Esophagus (tissue), 2 donors: Measurements from ENCODE around the gene JMJD4. TPM values are rescaled to one million over a fixed set of nuclear protein-coding genes. Genes with fewer than 3 reads are reported as not detected.

Experiments
- H3K27ac ChIP-seq, 2 donors: one replicate each; pipeline ENCODE4 v1.5.1; 2013; ENCODE audit warnings: low read depth in 2 of 2, mild to moderate bottlenecking in 2 of 2, inconsistent platforms in 1 of 2, low read length in 1 of 2, moderate library complexity in 1 of 2
- H3K27me3 ChIP-seq, 2 donors: one replicate each; pipeline ENCODE4 v1.6.1; 2013; ENCODE audit warnings: low read length in 2 of 2, control low read depth in 1 of 2, mild to moderate bottlenecking in 1 of 2; ENCODE audit not compliant: insufficient read depth in 2 of 2, control insufficient read depth in 1 of 2
- H3K36me3 ChIP-seq, 2 donors: one replicate each; pipeline ENCODE4 v1.6.1; 2013; ENCODE audit warnings: low read length in 1 of 2; ENCODE audit not compliant: control insufficient read depth in 2 of 2, insufficient read depth in 2 of 2
- H3K4me1 ChIP-seq, 2 donors: one replicate each; pipeline ENCODE4 v1.6.1; 2013; ENCODE audit warnings: low read length in 1 of 2; ENCODE audit not compliant: control insufficient read depth in 2 of 2, insufficient read depth in 2 of 2
- H3K4me3 ChIP-seq, 2 donors: one replicate each; pipeline ENCODE4 v1.5.1; 2013; ENCODE audit warnings: low read length in 2 of 2, mild to moderate bottlenecking in 2 of 2, low read depth in 1 of 2, moderate library complexity in 1 of 2
- H3K9me3 ChIP-seq, 2 donors: one replicate each; pipeline ENCODE4 v1.6.1; 2013; ENCODE audit warnings: mild to moderate bottlenecking in 2 of 2, low read depth in 1 of 2, low read length in 1 of 2, moderate library complexity in 1 of 2; ENCODE audit not compliant: control insufficient read depth in 2 of 2, insufficient read depth in 1 of 2
- whole genome bisulfite sequencing, 2 donors: extraction: QIAGEN DNeasy Blood & Tissue Kit; methylation state at CpG; one replicate each; pipeline ENCODE4 v1.1.7; 2013; 5-methylcytosine and 5-hydroxymethylcytosine counted together
- polyA plus RNA-seq, 2 donors: library from polyadenylated mRNA; stranded (reverse); fragments of 200-250 nt; gene quantifications; one replicate each; pipeline ENCODE4 v1.2.3, GENCODE V29; 2013
- donor health status: healthy with polysubstance abuse.
- donor health status: Bipolar disorder and iron deficiency.

JMJD4 gene
- polyA plus RNA-seq, 2 donors = 9.7 to 12.5 TPM

DNA sequence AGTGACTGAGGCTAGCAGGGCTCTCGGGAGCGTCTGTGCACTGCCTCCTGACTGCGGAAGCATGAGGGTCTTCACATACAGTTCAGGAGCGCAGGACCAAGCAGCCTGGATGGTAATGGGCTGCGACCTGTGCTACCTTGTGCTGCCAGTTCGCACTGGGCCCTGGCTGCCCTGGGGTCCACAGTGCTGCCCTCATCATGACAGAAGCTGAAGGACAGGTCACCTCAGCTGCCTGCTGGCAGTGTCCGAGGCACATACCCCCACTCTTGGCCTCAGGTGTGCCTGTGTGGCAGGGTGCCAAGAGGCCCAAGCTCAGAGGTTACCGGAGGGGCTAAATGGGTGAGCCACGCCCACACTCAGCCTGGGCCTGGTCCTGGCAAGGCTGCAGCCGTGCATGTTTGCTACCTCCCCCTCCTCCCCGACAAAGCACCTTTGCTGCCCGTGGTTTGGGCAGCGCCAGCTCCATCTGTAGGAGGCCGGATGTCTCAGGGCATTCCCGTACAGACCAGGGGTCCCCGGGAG lies 4.4 kb downstream of the JMJD4 start:
- H3K27ac ChIP-seq = no peak overlapping the region
- WGBS, 2 donors = 68 to 70% methylated on average over 16 of the region's 16 CpGs
- no peak overlapping the region for H3K4me3 ChIP-seq
- H3K36me3 ChIP-seq = peaks cover 7 to 27% of the 10 kb centered on the region in 2 donors
- H3K4me1 ChIP-seq = peaks cover 11 to 24% of the 10 kb centered on the region in 2 donors
- peaks cover 0 to 4% of the 10 kb centered on the region in 2 donors for H3K9me3 ChIP-seq
- H3K27me3 ChIP-seq = no peaks in the 10 kb centered on the region

DNA sequence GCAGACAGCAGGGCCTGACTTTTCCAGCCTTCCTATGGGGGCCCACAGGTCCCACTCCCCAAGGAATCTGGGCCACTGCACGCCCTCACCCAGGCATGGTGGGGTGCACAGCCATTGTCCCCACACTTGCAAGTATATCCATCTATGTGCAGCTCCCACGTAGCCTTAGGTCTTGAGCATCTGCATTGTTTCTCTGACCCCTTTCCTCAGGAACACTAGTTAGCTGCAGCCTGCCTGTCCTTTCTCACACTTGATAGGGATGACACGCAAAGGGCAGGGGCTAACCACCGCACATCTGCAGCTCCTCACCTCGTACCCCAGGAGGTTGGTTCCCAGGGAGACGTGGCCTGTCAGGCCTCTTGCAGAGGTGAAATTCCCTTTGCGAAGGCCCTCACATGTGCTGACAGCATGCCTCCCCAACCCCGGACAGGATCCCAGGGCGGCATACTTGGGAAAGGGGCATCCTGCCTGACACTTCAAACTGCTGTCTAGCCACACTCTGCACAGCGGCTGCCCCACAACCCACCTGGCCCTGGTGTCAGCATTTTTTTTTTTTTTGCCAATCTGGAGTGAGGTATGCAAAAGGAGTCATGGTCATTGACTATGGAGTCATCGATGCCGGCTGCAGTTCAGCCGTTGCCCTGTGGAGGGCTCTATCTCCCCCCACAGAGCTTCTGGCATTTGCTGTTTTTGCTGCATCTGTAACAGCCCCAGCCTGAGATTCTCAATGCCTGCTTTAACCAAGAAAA lies 5.0 kb downstream of the JMJD4 start:
- H3K4me3 ChIP-seq = no peak overlapping the region
- 44 to 54% methylated on average over 13 of the region's 13 CpGs for WGBS, 2 donors
- H3K27me3 ChIP-seq = no peaks in the 10 kb centered on the region
- H3K9me3 ChIP-seq = peaks cover 0 to 4% of the 10 kb centered on the region in 2 donors
- H3K4me1 ChIP-seq = peaks cover 11 to 23% of the 10 kb centered on the region in 2 donors
- no peak overlapping the region for H3K27ac ChIP-seq
- peaks cover 7 to 27% of the 10 kb centered on the region in 2 donors for H3K36me3 ChIP-seq

DNA sequence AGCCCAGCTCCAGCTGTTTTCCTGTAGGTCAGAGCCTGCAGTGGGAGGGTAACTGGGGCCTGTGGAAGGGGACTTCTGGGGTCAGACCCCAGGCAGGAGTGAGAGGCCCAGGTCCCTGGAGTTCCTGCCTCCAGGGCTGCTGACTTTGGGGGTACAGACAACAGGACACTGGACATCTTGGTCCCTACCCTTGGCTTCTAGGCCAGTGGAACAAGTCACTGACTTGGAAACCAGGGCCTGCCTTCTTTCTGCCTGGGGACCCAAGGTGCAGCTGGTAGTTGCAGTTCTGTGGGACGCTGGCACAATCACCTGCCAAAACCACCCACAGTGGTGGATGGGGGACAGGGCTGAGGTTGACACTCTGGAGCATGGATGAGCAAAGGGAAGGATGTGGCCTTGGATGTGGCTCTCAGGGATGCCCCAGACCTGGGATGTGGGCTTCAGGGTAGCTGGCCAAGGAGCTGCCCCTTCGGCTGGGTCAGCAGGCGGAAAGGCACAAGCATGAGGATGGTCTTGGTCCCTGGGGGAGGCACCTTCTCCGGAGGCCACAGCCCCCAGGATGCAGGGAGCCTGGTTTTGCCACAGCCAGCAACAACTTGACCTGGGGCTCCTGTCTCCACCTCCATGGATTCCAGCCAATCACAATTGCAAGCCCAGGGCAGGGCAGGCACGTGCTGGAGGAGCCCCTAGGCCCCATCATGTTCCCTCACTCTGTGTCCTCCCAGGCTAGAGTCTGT lies 5.8 kb downstream of the JMJD4 start:
- peaks cover 0 to 4% of the 10 kb centered on the region in 2 donors for H3K9me3 ChIP-seq
- WGBS, 2 donors = 55 to 58% methylated on average over 5 of the region's 5 CpGs
- H3K4me1 ChIP-seq = peaks cover 11 to 21% of the 10 kb centered on the region in 2 donors
- peaks cover 7 to 27% of the 10 kb centered on the region in 2 donors for H3K36me3 ChIP-seq
- no peaks in the 10 kb centered on the region for H3K27me3 ChIP-seq
- H3K4me3 ChIP-seq = peak overlapping the region; percentile 48 to 50
- peak overlapping the region in 1 of 2 donors; percentile 61 for H3K27ac ChIP-seq

DNA sequence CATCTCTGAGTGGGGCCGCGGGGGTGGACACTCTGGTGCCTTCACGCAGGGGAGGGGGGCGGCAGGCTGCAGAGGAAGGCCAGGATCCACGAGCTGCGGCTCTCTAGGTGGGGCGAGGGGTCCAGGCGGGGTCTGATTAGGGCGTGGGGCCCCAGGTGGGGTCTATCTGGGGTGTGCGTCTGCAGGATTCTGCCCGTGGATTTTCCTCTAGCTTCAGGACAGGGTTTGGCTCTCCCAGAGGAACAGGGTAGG lies 6.3 kb downstream of the JMJD4 start:
- 3 to 6% methylated on average over 11 of the region's 11 CpGs for WGBS, 2 donors
- peak overlapping the region; percentile 48 to 50 for H3K4me3 ChIP-seq
- H3K27ac ChIP-seq = peak overlapping the region; percentile 35 to 61
- H3K27me3 ChIP-seq = no peaks in the 10 kb centered on the region
- H3K36me3 ChIP-seq = peaks cover 7 to 27% of the 10 kb centered on the region in 2 donors
- H3K4me1 ChIP-seq = peaks cover 11 to 19% of the 10 kb centered on the region in 2 donors
- H3K9me3 ChIP-seq = peaks cover 0 to 4% of the 10 kb centered on the region in 2 donors

DNA sequence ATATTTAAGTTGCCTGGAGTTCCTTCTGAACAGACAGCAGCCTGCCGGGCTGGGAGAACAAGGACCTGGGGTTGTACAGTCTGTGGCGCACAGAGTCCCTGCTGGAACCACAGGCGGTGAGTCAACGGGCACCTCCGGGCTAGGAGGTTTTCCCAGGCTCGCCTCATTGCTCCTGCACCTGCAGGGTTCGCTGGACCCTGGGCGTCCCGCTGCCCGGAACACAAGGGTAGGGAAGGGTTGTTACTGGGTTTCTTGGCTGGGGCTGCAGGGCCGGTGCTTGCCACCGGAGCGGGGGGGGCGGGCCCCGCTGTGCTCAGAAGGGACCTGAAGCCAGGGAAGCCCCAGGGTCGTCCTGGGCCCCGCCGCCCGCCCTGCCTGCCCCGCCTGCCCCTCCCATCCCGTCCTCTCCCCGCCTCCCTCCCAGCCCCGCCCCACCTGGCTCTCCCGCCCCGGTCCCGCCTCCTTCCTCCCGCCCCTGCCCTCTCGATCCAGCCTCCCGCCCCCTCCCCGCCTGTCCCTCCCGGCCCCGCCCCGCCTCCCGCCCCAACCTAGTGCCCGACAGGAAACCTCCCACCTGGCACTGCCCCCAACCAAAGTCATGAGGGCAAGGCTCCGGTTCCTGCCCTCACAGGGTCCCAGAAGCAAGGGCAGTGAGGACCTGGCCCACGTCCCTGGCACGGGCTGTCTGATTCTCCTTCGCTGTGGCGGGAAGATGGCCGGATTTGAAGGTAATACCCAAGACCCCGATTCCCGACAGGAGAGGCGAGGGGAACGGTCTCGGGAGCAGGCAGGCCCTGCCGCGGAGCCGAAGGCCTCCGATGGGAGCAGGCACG lies 6.8 kb downstream of the JMJD4 start:
- Histone ChIP-seq H3K36me3 (peaks cover 7 to 25% of the 10 kb centered on the region in 2 donors), H3K9me3 (peaks cover 0 to 4% of the 10 kb centered on the region in 2 donors), H3K4me3 (peak overlapping the region; percentile 48 to 50), H3K4me1 (peaks cover 8 to 13% of the 10 kb centered on the region in 2 donors), H3K27me3 (no peaks in the 10 kb centered on the region), H3K27ac (peak overlapping the region; percentile 39 to 64)
- WGBS, 2 donors = 1% methylated on average over 35 to 50 of the region's 51 CpGs

DNA sequence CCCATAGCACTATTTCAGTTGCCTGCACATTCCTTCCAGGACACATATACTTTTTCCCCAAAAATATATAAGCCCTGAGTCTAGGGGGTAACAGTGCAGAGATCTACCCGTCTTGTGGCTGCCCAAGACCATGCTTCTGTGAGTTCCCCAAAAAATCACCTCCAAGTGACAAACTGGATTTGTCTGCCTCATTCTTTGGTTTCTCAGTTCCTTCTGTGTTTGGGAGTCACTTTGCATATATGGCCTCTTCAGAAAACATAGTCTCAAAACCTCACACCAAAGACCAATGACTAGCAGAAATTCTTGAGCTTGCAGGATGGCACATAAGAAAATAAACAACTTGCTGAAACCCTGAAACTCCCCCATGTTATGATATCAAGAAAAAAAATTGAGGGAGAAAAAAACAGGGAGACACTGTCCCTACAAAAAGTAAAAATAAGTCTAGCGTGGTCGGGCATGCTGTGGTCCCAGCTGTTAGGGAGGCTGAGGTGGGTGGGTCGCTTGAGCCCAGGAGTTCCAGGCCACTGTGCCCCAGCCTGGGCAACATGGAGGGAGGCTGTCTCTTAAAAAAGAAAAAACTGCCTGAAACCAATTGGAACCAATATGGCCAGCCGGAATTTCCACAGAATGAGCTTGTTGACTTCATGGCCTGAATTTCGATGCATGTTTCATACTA lies 8.0 kb downstream of the JMJD4 start:
- 86% methylated on average over 6 of the region's 6 CpGs for WGBS, 2 donors
- Histone ChIP-seq H3K27me3 (no peaks in the 10 kb centered on the region), H3K4me1 (peaks cover 8 to 11% of the 10 kb centered on the region in 2 donors), H3K9me3 (peaks cover 0 to 4% of the 10 kb centered on the region in 2 donors), H3K27ac (no peak overlapping the region), H3K4me3 (no peak overlapping the region), H3K36me3 (peaks cover under 1 to 13% of the 10 kb centered on the region in 2 donors)

DNA sequence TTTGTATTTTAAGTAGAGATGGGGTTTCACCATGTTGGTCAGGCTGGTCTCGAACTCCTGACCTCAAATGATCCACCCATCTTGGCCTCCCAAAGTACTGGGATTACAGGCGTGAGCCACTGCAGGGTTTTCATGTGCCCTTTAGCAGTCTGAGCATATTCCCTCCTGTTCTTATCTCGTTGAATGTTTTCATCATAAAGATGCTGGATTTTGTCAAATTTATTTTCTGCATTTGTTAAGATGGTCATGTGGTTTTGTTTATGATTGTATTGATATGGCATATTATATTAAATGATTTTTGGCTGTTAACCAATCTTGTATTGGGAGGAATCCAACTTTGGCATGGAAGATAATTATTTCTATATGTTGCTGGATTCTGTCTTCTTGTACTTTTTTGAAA lies 8.8 kb downstream of the JMJD4 start:
- H3K9me3 ChIP-seq = peaks cover under 1 to 4% of the 10 kb centered on the region in 2 donors
- no peaks in the 10 kb centered on the region for H3K27me3 ChIP-seq
- H3K4me3 ChIP-seq = no peak overlapping the region
- H3K36me3 ChIP-seq = peaks cover 0 to 5% of the 10 kb centered on the region in 2 donors
- 81 to 84% methylated on average over 3 of the region's 3 CpGs for WGBS, 2 donors
- peaks cover 8 to 11% of the 10 kb centered on the region in 2 donors for H3K4me1 ChIP-seq
- H3K27ac ChIP-seq = no peak overlapping the region

DNA sequence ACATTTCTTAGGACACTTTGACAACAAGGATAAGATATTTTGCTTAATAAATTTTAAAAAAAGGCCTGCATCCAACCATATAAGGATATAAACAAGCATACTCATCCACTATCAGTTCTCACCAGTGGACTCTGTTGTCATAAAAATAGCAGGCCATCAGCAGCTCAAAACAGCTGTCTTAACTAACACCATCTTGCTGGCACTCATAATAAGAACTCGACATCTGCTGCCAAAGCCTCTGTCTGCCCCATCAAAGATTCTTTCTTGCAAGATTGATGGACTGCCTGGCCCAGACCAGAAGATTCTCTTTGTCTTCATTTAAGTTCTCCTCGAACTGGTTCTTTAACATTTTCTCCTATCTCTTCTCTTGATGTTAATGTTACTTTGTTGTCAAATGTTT lies 10.1 kb downstream of the JMJD4 start:
- Histone ChIP-seq H3K27me3 (no peaks in the 10 kb centered on the region), H3K9me3 (peaks cover 2 to 8% of the 10 kb centered on the region in 2 donors)
- WGBS, 2 donors = 35 to 47% methylated on average over 2 of the region's 2 CpGs

DNA sequence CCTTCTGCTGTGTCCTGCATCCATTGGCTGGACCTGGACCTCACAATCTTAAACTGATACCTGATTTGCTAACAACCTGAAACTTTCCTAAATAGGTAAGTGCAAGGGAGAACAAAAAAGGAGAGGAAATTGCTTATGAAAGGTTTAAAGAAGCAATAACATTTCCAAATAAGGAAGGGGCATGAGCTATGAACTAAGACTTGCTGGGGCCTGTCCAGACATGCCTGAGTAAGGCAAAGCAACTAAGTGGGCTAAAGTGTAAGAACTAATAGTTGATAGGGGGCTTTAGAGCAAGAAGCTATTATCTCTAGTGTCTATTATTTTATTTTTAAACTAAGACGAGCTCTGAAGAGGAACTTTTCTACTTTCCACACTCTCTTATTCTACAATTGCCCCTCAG lies 11.6 kb downstream of the JMJD4 start:
- no peaks in the 10 kb centered on the region for H3K27me3 ChIP-seq
- no peaks in the 10 kb centered on the region for H3K4me1 ChIP-seq
- WGBS, 2 donors = 80 to 95% methylated on average over 1 of the region's 1 CpG
- H3K9me3 ChIP-seq = peaks cover 5 to 16% of the 10 kb centered on the region in 2 donors
- H3K27ac ChIP-seq = no peak overlapping the region
- no peak overlapping the region for H3K4me3 ChIP-seq
- no peaks in the 10 kb centered on the region for H3K36me3 ChIP-seq

More for the DNA sequence above, 10.1 kb downstream of the JMJD4 start:
- H3K4me1 ChIP-seq = peaks cover 8 to 10% of the 10 kb centered on the region in 2 donors
- H3K27ac ChIP-seq = no peak overlapping the region
- no peaks in the 10 kb centered on the region for H3K36me3 ChIP-seq
- no peak overlapping the region for H3K4me3 ChIP-seq
